HEK293 (cell line): ENCODE data around the gene TMEM37.

Experiments
- CTCF ChIA-PET: fragments of 350-600 bp; formaldehyde crosslinking; extraction: SDS; loops from one replicate; lab custom pipeline; 2021; ENCODE audit warnings: antibody characterized with exemption; lab: Yijun Ruan, JAX
- POLR2A ChIA-PET: fragments of 300-600 bp; formaldehyde crosslinking; extraction: SDS; loops from one replicate; lab custom pipeline; 2020; ENCODE audit warnings: antibody characterized with exemption, inconsistent platforms; lab: Yijun Ruan, JAX
- H3K27ac ChIP-seq: fragments of 200-500 bp; sonication (Bioruptor generic); 2 replicates; pipeline ENCODE4 v1.5.1; 2014; ENCODE audit warnings: low read depth, low read length, control low read depth, inconsistent platforms; ENCODE audit errors: extremely low read depth
- H3K36me3 ChIP-seq, 2 experiments: fragments of 200-500 bp in 1 of 2; sonication (Bioruptor generic) in 1 of 2; 1 replicate in 1 of 2; 2 replicates in 1 of 2; pipeline ENCODE4 v1.5.1; 2014 to 2017; ENCODE audit warnings: inconsistent platforms in 2 of 2, low read length in 2 of 2; ENCODE audit not compliant: control insufficient read depth in 2 of 2, insufficient read depth in 1 of 2
- H3K4me1 ChIP-seq: fragments of 200-500 bp; sonication (Bioruptor generic); 2 replicates; pipeline ENCODE4 v1.5.1; 2014; ENCODE audit warnings: mild to moderate bottlenecking, low read length, inconsistent platforms; ENCODE audit not compliant: control insufficient read depth, insufficient read depth
- H3K4me3 ChIP-seq: 2 replicates; pipeline ENCODE4 v1.5.1; 2011; ENCODE audit warnings: low read depth, mild to moderate bottlenecking, control low read depth, low read length, moderate library complexity
- H3K9me3 ChIP-seq: fragments of 200-500 bp; sonication (Bioruptor generic); 2 replicates; pipeline ENCODE4 v1.5.1; 2014; ENCODE audit warnings: low read depth, low read length, inconsistent platforms; ENCODE audit not compliant: control insufficient read depth, insufficient read depth
- BCL6B ChIP-seq: fragments of 450-650 bp; formaldehyde crosslinking; IDR thresholded peaks from 2 replicates; pipeline ENCODE4 v1.5.1; 2017; ENCODE audit warnings: missing biosample characterization, missing genetic modification characterization
- GLIS1 ChIP-seq: fragments of 450-650 bp; formaldehyde crosslinking; IDR thresholded peaks from 2 replicates; pipeline ENCODE4 v1.5.1; 2016; ENCODE audit warnings: missing biosample characterization, missing genetic modification characterization
- TSHZ1 ChIP-seq: fragments of 450-650 bp; formaldehyde crosslinking; IDR thresholded peaks from 2 replicates; pipeline ENCODE4 v1.5.1; 2016; ENCODE audit warnings: missing biosample characterization, missing genetic modification characterization, borderline replicate concordance
- WT1 ChIP-seq: fragments of 450-650 bp; formaldehyde crosslinking; IDR thresholded peaks from 2 replicates; pipeline ENCODE4 v1.5.1; 2016; ENCODE audit warnings: missing biosample characterization, missing genetic modification characterization
- ZBTB1 ChIP-seq: fragments of 450-650 bp; formaldehyde crosslinking; IDR thresholded peaks from 2 replicates; pipeline ENCODE4 v1.5.1; 2016; ENCODE audit warnings: missing biosample characterization, missing genetic modification characterization
- ZBTB21 ChIP-seq: fragments of 450-650 bp; formaldehyde crosslinking; IDR thresholded peaks from 2 replicates; pipeline ENCODE4 v1.5.1; 2017; ENCODE audit warnings: missing biosample characterization, missing genetic modification characterization
- ZBTB26 ChIP-seq: fragments of 450-650 bp; formaldehyde crosslinking; optimal IDR thresholded peaks from 2 replicates; pipeline ENCODE3; 2016; ENCODE audit warnings: missing biosample characterization, mild to moderate bottlenecking, missing genetic modification characterization
- ZBTB48 ChIP-seq: fragments of 450-650 bp; formaldehyde crosslinking; IDR thresholded peaks from 2 replicates; pipeline ENCODE4 v1.5.1; 2016; ENCODE audit warnings: missing biosample characterization, missing genetic modification characterization
- ZIC2 ChIP-seq: fragments of 450-650 bp; formaldehyde crosslinking; IDR thresholded peaks from 2 replicates; pipeline ENCODE4 v1.5.1; 2016; ENCODE audit warnings: missing biosample characterization, missing genetic modification characterization
- ZNF16 ChIP-seq: fragments of 450-650 bp; formaldehyde crosslinking; IDR thresholded peaks from 2 replicates; pipeline ENCODE4 v1.5.1; 2016; ENCODE audit warnings: low read depth, missing biosample characterization, missing genetic modification characterization
- ZNF2 ChIP-seq: fragments of 450-650 bp; formaldehyde crosslinking; IDR thresholded peaks from 2 replicates; pipeline ENCODE4 v1.5.1; 2016; ENCODE audit warnings: missing biosample characterization, missing genetic modification characterization
- ZNF350 ChIP-seq: fragments of 450-650 bp; formaldehyde crosslinking; IDR thresholded peaks from 2 replicates; pipeline ENCODE4 v1.5.0; 2017; ENCODE audit warnings: missing biosample characterization, mild to moderate bottlenecking, missing genetic modification characterization
- ZNF391 ChIP-seq: fragments of 450-650 bp; formaldehyde crosslinking; IDR thresholded peaks from 2 replicates; pipeline ENCODE4 v1.5.1; 2016; ENCODE audit warnings: low read depth, missing biosample characterization, missing genetic modification characterization, borderline replicate concordance
- ZNF501 ChIP-seq: fragments of 450-650 bp; formaldehyde crosslinking; IDR thresholded peaks from 2 replicates; pipeline ENCODE4 v1.5.1; 2016; ENCODE audit warnings: missing biosample characterization, missing genetic modification characterization
- ZNF518A ChIP-seq: fragments of 450-650 bp; formaldehyde crosslinking; conservative IDR thresholded peaks from 2 replicates; pipeline ENCODE4 v1.5.1; 2016; ENCODE audit warnings: low read depth, missing biosample characterization, missing genetic modification characterization
- ZNF571 ChIP-seq: fragments of 450-650 bp; formaldehyde crosslinking; IDR thresholded peaks from 2 replicates; pipeline ENCODE4 v1.5.0; 2017; ENCODE audit warnings: missing biosample characterization, missing genetic modification characterization
- ZNF610 ChIP-seq: fragments of 450-650 bp; formaldehyde crosslinking; IDR thresholded peaks from 2 replicates; pipeline ENCODE4 v1.5.1; 2016; ENCODE audit warnings: missing biosample characterization, missing genetic modification characterization, borderline replicate concordance
- ZNF704 ChIP-seq: fragments of 450-650 bp; formaldehyde crosslinking; IDR thresholded peaks from 2 replicates; pipeline ENCODE4 v1.5.1; 2016; ENCODE audit warnings: missing biosample characterization, missing genetic modification characterization
- ZNF791 ChIP-seq: fragments of 450-650 bp; formaldehyde crosslinking; IDR thresholded peaks from 2 replicates; pipeline ENCODE4 v1.5.1; 2016; ENCODE audit warnings: missing biosample characterization, missing genetic modification characterization

The TMEM37 gene

GRCh38 chr2:119477113-119477505 lies 45.5 kb downstream of the TMEM37 start:
- Histone ChIP-seq H3K4me3 (no peak overlapping the region), H3K27ac (no peak overlapping the region), H3K4me1 (no peaks in the 10 kb centered on the region), H3K9me3 (no peaks in the 10 kb centered on the region), H3K36me3 (no peaks in the 10 kb centered on the region)
- POLR2A ChIA-PET, result no interaction called here
- CTCF ChIA-PET, result interaction anchor here (0.6 to 5.4 kb wide), 36 partner anchors 9 to 1006 kb away, joined by 3 to 64 read pairs (median 6); no protein-coding TSS in a partner anchor
- TF ChIP-seq ZBTB48 (tag by site-specific recombination) (no peak), TSHZ1 (tag by site-specific recombination) (no peak), ZNF501 (tag by site-specific recombination) (no peak), ZBTB26 (no peak), ZBTB21 (no peak), ZNF791 (tag by site-specific recombination) (no peak)

GRCh38 chr2:119478188-119478977 lies 46.7 kb downstream of the TMEM37 start:
- no peak overlapping the region for H3K27ac ChIP-seq
- H3K36me3 ChIP-seq, result no peaks in the 10 kb centered on the region
- no peak overlapping the region for H3K4me3 ChIP-seq
- TF ChIP-seq WT1 (tag by site-specific recombination) (no peak), ZNF391 (tag by site-specific recombination) (no peak), ZNF350 (tag by site-specific recombination) (no peak), ZIC2 (tag by site-specific recombination) (peak; percentile 50), ZNF704 (tag by site-specific recombination) (no peak), ZNF610 (tag by site-specific recombination) (no peak), ZNF16 (tag by site-specific recombination) (no peak)
- CTCF ChIA-PET, result interaction anchor here (0.6 to 5.4 kb wide), 10 partner anchors 10 to 726 kb away, joined by 3 to 64 read pairs (median 6); no protein-coding TSS in a partner anchor
- no peaks in the 10 kb centered on the region for H3K9me3 ChIP-seq
- POLR2A ChIA-PET, result no interaction called here
- H3K4me1 ChIP-seq, result no peaks in the 10 kb centered on the region

GRCh38 chr2:119478978-119479295 lies 47.3 kb downstream of the TMEM37 start:
- ChIA-PET POLR2A (no interaction called here), CTCF (interaction anchor here (0.6 to 5.4 kb wide), 6 partner anchors 10 to 425 kb away, joined by 3 to 64 read pairs (median 4); no protein-coding TSS in a partner anchor)
- H3K36me3 ChIP-seq, result no peaks in the 10 kb centered on the region
- TF ChIP-seq ZBTB1 (tag by site-specific recombination) (no peak), ZNF518A (no peak), GLIS1 (tag by site-specific recombination) (no peak), ZNF571 (tag by site-specific recombination) (no peak), BCL6B (tag by site-specific recombination) (no peak), ZNF2 (tag by site-specific recombination) (no peak)

More at GRCh38 chr2:119478978-119479295, 47.3 kb downstream of the TMEM37 start:
- H3K4me1 ChIP-seq, result no peaks in the 10 kb centered on the region
- no peaks in the 10 kb centered on the region for H3K9me3 ChIP-seq
- no peak overlapping the region for H3K4me3 ChIP-seq
- H3K27ac ChIP-seq, result no peak overlapping the region
